HCT116 (cell line): ENCODE data around the gene PHGDH.

Source experiments
- EZH2 ChIP-seq: fragments of 200-600 bp; sonication (generic); IDR thresholded peaks from 2 replicates; pipeline ENCODE4 v1.6.1; 2017; ENCODE audit warnings: antibody characterized with exemption, mixed run types
- JUND ChIP-seq: IDR thresholded peaks from 2 replicates; pipeline ENCODE4 v1.6.1; 2012
- RAD21 ChIP-seq: IDR thresholded peaks from 2 replicates; pipeline ENCODE4 v1.6.1; 2012; ENCODE audit warnings: low read depth, mild to moderate bottlenecking
- SP1 ChIP-seq: IDR thresholded peaks from 2 replicates; pipeline ENCODE4 v1.6.1; 2012; ENCODE audit warnings: low read depth
- TCF7L2 ChIP-seq: IDR thresholded peaks from 2 replicates; pipeline ENCODE4 v1.7.0; 2011; ENCODE audit warnings: borderline replicate concordance, inconsistent platforms; ENCODE audit not compliant: insufficient read depth, insufficient read length; ENCODE audit errors: extremely low read depth
- TF ChIP-seq, protein P1 (sequence below), 3 experiments: fragments of 200-600 bp in 1 of 3; sonication (generic) in 1 of 3; IDR thresholded peaks in 2 of 3; conservative IDR thresholded peaks in 1 of 3; 2 replicates each; pipeline ENCODE4 v1.5.1; 2012 to 2017; ENCODE audit warnings: low read depth in 2 of 3, low read length in 2 of 3, antibody characterized with exemption in 1 of 3, borderline replicate concordance in 1 of 3, control low read depth in 1 of 3, mild to moderate bottlenecking in 1 of 3, mixed read lengths in 1 of 3, mixed run types in 1 of 3, moderate library complexity in 1 of 3; ENCODE audit not compliant: insufficient read depth in 1 of 3

DNA sequence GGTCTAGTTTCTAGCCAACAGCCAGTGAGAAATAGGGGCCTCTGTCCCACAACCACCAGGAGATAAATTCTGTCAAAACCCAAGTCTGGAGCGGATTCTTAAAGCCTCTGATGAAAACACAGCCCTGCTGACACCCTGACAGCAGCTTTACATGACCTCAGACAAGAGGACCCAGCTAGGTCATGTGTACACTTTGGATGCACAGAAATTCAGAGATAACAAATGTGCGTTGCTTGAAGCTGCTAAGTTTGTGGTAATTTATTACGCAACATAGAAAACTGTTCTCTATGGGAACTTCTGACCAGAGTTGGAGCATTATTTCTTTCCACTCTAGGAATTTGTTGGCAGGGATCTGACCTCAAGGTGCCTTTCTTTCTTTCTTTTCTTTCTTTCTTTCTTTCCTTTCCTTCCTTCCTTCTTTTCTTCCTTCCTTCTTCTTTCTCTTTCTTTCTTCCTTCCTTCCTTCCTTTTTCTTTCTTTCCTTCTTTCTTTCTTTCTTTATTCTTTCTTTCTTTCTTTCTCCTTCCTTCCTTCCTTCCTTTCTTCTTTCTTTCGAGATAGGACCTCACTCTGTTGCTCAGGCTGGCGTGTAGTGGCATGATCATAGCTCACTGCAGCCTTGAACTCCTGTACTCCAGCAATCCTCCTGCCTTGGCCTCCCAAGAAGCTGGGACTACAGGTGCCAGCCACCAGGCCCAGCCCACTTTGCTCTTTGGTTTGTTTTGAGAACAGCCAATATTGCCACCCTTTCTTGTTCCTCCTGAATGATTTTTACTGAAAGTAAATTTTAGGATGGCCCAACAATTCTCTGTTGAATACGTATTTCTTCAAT is 71.8 kb downstream of the PHGDH start:
- TF ChIP-seq, protein P1, sequence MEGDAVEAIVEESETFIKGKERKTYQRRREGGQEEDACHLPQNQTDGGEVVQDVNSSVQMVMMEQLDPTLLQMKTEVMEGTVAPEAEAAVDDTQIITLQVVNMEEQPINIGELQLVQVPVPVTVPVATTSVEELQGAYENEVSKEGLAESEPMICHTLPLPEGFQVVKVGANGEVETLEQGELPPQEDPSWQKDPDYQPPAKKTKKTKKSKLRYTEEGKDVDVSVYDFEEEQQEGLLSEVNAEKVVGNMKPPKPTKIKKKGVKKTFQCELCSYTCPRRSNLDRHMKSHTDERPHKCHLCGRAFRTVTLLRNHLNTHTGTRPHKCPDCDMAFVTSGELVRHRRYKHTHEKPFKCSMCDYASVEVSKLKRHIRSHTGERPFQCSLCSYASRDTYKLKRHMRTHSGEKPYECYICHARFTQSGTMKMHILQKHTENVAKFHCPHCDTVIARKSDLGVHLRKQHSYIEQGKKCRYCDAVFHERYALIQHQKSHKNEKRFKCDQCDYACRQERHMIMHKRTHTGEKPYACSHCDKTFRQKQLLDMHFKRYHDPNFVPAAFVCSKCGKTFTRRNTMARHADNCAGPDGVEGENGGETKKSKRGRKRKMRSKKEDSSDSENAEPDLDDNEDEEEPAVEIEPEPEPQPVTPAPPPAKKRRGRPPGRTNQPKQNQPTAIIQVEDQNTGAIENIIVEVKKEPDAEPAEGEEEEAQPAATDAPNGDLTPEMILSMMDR (IDR thresholded peaks at IDR 0.05 in 2 of 3, conservative IDR thresholded peaks at IDR 0.05 in 1 of 3; ENCODE audit: borderline replicate concordance in 1 of 3, insufficient read depth in 1 of 3, low read depth in 2 of 3, low read length in 2 of 3) = no peak
- TF ChIP-seq SP1 (no peak), JUND (no peak), RAD21 (no peak), EZH2 (no peak), TCF7L2 (no peak)
